Measurements from ENCODE around the gene VPS41. TPM values are rescaled to one million over a fixed set of nuclear protein-coding genes. Genes with fewer than 3 reads are reported as not detected.

The VPS41 gene
- total and polyA plus RNA-seq, 4 donors = 71.1 to 97.3 (median 90.4) TPM

DNA sequence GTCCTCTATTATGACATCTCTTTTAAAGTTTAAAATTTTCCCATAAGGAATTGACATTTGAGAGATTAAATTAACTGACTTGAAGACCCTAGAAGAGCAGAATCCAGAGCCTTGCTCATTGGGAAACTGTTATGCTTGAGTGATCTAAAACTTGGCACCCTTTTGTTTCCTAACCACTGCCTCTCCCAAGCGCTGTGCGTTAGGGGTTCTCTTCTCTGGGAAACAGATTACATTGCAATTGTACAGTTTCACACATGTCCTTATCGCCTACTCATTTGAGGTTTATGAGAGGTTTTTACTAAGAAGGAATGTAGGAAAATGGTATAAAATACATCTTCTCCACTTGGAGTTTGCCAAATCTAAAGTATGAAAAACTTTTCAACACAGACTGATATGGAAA lies 151.1 kb downstream of the VPS41 start:
- no peaks in the 10 kb centered on the region for H3K9me3 ChIP-seq (ENCODE audit: control insufficient read depth, insufficient read depth, low read length)
- no peak for DNase-seq (ENCODE audit: low read depth in 4 of 6, low spot score in 6 of 6)
- no peak overlapping the region for H3K27ac ChIP-seq (ENCODE audit: low read depth, low read length)
- no peaks in the 10 kb centered on the region for H3K36me3 ChIP-seq (ENCODE audit: control insufficient read depth, insufficient read depth, low read length)
- WGBS (ENCODE audit: insufficient coverage) = no CpG with 5 or more reads among the region's 3 CpGs
- no peak overlapping the region for H3K4me3 ChIP-seq (ENCODE audit: low read depth, low read length)
- no peaks in the 10 kb centered on the region for H3K4me1 ChIP-seq (ENCODE audit: control insufficient read depth, insufficient read depth, low read length)
- no peaks in the 10 kb centered on the region for H3K27me3 ChIP-seq (ENCODE audit: control insufficient read depth, insufficient read depth, low read length)

DNA sequence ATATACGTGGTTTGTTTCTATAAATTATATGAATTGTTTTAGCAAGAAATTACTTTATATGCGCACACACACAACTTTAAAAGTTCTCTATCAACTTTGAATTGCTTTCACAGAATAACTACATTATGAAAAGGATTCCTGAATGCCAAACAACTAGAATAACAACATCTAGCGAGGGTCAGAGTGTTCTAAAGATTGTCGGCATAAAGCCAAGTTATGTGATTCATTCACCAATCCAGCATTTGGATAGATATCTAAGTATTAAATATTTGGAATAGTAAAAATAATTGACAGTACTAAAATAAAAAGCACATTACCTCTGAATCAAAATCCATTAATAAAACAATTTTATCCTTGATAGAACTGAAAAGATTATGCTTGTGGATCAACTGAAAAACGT lies 152.5 kb downstream of the VPS41 start:
- no peak for DNase-seq (ENCODE audit: low read depth in 4 of 6, low spot score in 6 of 6)
- no peak overlapping the region for H3K27ac ChIP-seq (ENCODE audit: low read depth, low read length)
- WGBS (ENCODE audit: insufficient coverage) = no CpG with 5 or more reads among the region's 5 CpGs
- no peaks in the 10 kb centered on the region for H3K9me3 ChIP-seq (ENCODE audit: control insufficient read depth, insufficient read depth, low read length)
- H3K4me1 ChIP-seq (ENCODE audit: control insufficient read depth, insufficient read depth, low read length) = no peaks in the 10 kb centered on the region
- H3K36me3 ChIP-seq (ENCODE audit: control insufficient read depth, insufficient read depth, low read length) = no peaks in the 10 kb centered on the region
- no peaks in the 10 kb centered on the region for H3K27me3 ChIP-seq (ENCODE audit: control insufficient read depth, insufficient read depth, low read length)
- no peak overlapping the region for H3K4me3 ChIP-seq (ENCODE audit: low read depth, low read length)

DNA sequence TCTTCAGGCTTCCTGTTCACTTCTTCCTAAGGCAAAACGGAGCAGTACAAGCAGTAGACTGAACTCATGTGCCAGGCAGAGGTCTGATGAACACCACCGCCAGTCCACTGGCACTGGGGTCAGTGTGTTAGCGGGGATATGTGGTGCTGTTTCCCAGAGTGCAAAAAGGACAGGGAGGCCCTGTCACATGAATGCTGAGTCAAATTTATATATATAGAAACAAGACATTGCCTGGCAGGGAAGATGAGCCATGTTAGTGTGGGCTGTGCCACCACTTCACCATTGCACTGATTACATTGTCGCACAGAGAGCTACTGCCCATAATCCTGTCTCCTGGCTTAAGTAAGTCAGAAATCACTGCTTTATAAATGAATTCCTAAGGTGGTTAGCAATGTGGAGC lies 155.6 kb downstream of the VPS41 start:
- H3K9me3 ChIP-seq (ENCODE audit: control insufficient read depth, insufficient read depth, low read length) = no peaks in the 10 kb centered on the region
- H3K4me1 ChIP-seq (ENCODE audit: control insufficient read depth, insufficient read depth, low read length) = no peaks in the 10 kb centered on the region
- no peaks in the 10 kb centered on the region for H3K27me3 ChIP-seq (ENCODE audit: control insufficient read depth, insufficient read depth, low read length)
- H3K4me3 ChIP-seq (ENCODE audit: low read depth, low read length) = no peak overlapping the region
- no peaks in the 10 kb centered on the region for H3K36me3 ChIP-seq (ENCODE audit: control insufficient read depth, insufficient read depth, low read length)
- no peak for DNase-seq (ENCODE audit: low read depth in 4 of 6, low spot score in 6 of 6)
- 50% methylated on average over 1 of the region's 4 CpGs for WGBS (ENCODE audit: insufficient coverage)
- no peak overlapping the region for H3K27ac ChIP-seq (ENCODE audit: low read depth, low read length)

DNA sequence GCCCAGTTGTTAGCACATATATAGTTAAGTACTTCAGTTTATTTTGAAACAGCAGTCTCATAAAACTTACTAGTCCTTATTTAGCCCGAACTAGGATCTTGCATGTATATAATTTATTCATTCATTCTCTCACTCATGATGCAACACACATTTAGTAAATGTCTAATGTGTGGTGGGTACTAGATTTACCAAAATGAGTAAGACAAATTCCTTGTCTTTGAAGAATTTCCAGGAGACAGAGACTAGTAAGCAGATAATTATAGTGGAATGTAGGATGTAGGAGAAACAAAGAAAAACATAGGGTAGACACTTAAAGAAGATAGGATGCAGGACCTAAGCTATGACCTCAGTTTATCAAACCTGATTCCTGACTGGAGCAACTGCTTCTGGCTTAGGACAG lies 157.6 kb downstream of the VPS41 start:
- DNase-seq (ENCODE audit: low read depth in 4 of 6, low spot score in 6 of 6) = no peak
- Histone ChIP-seq H3K27ac (ENCODE audit: low read depth, low read length) (no peak overlapping the region), H3K27me3 (ENCODE audit: control insufficient read depth, insufficient read depth, low read length) (no peaks in the 10 kb centered on the region), H3K36me3 (ENCODE audit: control insufficient read depth, insufficient read depth, low read length) (peaks cover 2% of the 10 kb centered on the region), H3K9me3 (ENCODE audit: control insufficient read depth, insufficient read depth, low read length) (no peaks in the 10 kb centered on the region), H3K4me1 (ENCODE audit: control insufficient read depth, insufficient read depth, low read length) (no peaks in the 10 kb centered on the region), H3K4me3 (ENCODE audit: low read depth, low read length) (no peak overlapping the region)
- WGBS (ENCODE audit: insufficient coverage) = no CpG with 5 or more reads among the region's 1 CpG

DNA sequence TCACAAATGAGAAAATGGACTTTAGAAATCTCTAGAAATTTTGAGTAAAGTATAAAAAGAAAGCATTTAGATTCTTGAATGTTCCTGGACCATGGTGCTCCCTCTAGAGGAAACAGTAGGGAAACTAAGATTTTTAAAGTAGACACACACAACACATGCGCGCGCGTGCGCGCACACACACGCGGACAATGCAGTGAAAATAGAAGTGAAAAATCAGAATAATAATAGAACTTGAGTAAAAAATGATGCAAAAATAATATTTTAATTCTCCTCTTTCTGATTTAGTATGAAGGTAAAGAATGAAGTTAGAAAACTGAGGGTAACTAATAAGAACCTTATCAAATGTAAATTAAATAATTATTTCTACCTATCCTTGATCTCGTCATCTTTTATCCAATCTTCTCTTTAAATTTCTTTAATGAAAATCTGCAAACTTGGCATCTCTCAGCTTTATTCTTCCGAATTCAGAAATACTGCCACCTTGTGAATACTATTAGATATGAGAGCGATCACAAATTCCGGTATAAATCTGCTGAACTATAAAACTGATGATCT lies 160.9 kb downstream of the VPS41 start:
- H3K27ac ChIP-seq (ENCODE audit: low read depth, low read length) = no peak overlapping the region
- H3K36me3 ChIP-seq (ENCODE audit: control insufficient read depth, insufficient read depth, low read length) = peaks cover 2% of the 10 kb centered on the region
- no peaks in the 10 kb centered on the region for H3K4me1 ChIP-seq (ENCODE audit: control insufficient read depth, insufficient read depth, low read length)
- H3K27me3 ChIP-seq (ENCODE audit: control insufficient read depth, insufficient read depth, low read length) = no peaks in the 10 kb centered on the region
- DNase-seq (ENCODE audit: low read depth in 4 of 6, low spot score in 6 of 6) = peak in 3 of 6 donors; percentile 9 to 76 (median 41)
- H3K4me3 ChIP-seq (ENCODE audit: low read depth, low read length) = no peak overlapping the region
- WGBS (ENCODE audit: insufficient coverage) = 80% methylated on average over 1 of the region's 12 CpGs
- H3K9me3 ChIP-seq (ENCODE audit: control insufficient read depth, insufficient read depth, low read length) = no peaks in the 10 kb centered on the region

DNA sequence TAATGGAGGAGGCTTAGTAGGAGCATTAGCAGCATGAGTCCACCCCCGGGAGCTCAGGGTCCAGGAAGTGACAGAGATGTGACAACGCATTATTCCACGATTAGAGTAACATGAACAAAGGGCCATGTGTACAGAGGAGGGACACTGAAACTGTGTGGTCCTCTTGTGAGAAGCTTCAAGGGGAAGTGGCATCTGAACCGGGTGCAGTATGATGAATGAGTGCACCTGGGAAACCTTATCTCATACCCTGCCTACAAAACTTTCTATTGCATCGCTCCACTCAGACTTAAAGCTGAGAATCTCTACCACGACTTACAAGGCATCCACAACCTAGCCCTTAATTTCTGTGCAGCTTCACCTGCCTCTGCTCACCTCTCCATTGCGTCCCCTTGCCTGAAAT lies 162.6 kb downstream of the VPS41 start:
- H3K4me1 ChIP-seq (ENCODE audit: control insufficient read depth, insufficient read depth, low read length) = no peaks in the 10 kb centered on the region
- WGBS (ENCODE audit: insufficient coverage) = 93% methylated on average over 4 of the region's 7 CpGs
- no peaks in the 10 kb centered on the region for H3K27me3 ChIP-seq (ENCODE audit: control insufficient read depth, insufficient read depth, low read length)
- no peak overlapping the region for H3K4me3 ChIP-seq (ENCODE audit: low read depth, low read length)
- no peak for DNase-seq (ENCODE audit: low read depth in 4 of 6, low spot score in 6 of 6)
- peaks cover 2% of the 10 kb centered on the region for H3K36me3 ChIP-seq (ENCODE audit: control insufficient read depth, insufficient read depth, low read length)
- no peak overlapping the region for H3K27ac ChIP-seq (ENCODE audit: low read depth, low read length)
- no peaks in the 10 kb centered on the region for H3K9me3 ChIP-seq (ENCODE audit: control insufficient read depth, insufficient read depth, low read length)

DNA sequence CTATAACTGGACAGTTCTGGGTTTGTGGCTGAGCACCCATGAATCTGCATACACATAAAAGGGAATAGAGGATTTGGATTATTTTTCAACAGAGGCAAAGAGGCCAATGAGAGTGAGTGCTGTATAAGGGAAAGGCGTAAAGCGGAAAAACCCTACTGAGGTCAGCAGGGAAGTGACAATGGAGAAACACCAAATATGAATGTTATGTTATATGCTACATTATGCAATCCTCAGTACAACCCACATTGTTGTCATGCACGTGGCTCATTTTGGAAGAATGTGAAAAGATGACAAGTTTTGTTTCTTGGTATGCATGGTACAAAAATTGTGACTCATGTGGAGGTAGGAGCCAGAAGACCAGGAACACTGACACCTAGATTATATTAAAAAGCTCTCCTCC lies 164.2 kb downstream of the VPS41 start:
- no peak for DNase-seq (ENCODE audit: low read depth in 4 of 6, low spot score in 6 of 6)
- H3K4me3 ChIP-seq (ENCODE audit: low read depth, low read length) = no peak overlapping the region
- peaks cover 2% of the 10 kb centered on the region for H3K36me3 ChIP-seq (ENCODE audit: control insufficient read depth, insufficient read depth, low read length)
- no peaks in the 10 kb centered on the region for H3K9me3 ChIP-seq (ENCODE audit: control insufficient read depth, insufficient read depth, low read length)
- no peak overlapping the region for H3K27ac ChIP-seq (ENCODE audit: low read depth, low read length)
- WGBS (ENCODE audit: insufficient coverage) = no CpG with 5 or more reads among the region's 3 CpGs
- H3K27me3 ChIP-seq (ENCODE audit: control insufficient read depth, insufficient read depth, low read length) = no peaks in the 10 kb centered on the region
- H3K4me1 ChIP-seq (ENCODE audit: control insufficient read depth, insufficient read depth, low read length) = no peaks in the 10 kb centered on the region

DNA sequence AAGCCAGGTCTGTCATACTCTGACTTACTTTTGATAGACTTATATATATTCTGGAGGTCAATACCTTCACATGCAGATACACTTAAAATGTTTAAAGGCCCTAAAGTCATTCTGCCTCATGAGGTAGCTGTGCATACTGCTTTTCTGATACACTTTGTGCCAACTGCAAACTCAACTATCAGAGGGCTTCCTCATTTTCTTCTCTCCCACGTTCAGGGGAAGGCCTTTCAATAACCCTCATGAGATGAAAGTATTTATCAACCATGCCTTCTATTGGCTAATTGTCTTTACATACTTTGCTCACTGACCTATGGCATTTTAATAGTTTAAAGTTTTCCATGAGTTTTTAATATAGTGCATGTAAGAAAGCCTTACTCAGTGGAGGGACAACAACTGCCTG lies 165.1 kb downstream of the VPS41 start:
- H3K4me3 ChIP-seq (ENCODE audit: low read depth, low read length) = no peak overlapping the region
- H3K4me1 ChIP-seq (ENCODE audit: control insufficient read depth, insufficient read depth, low read length) = no peaks in the 10 kb centered on the region
- no peak overlapping the region for H3K27ac ChIP-seq (ENCODE audit: low read depth, low read length)
- H3K27me3 ChIP-seq (ENCODE audit: control insufficient read depth, insufficient read depth, low read length) = no peaks in the 10 kb centered on the region
- H3K36me3 ChIP-seq (ENCODE audit: control insufficient read depth, insufficient read depth, low read length) = peaks cover 2% of the 10 kb centered on the region
- H3K9me3 ChIP-seq (ENCODE audit: control insufficient read depth, insufficient read depth, low read length) = no peaks in the 10 kb centered on the region
- DNase-seq (ENCODE audit: low read depth in 4 of 6, low spot score in 6 of 6) = no peak
- WGBS (ENCODE audit: insufficient coverage) = no CpG with 5 or more reads among the region's 1 CpG

DNA sequence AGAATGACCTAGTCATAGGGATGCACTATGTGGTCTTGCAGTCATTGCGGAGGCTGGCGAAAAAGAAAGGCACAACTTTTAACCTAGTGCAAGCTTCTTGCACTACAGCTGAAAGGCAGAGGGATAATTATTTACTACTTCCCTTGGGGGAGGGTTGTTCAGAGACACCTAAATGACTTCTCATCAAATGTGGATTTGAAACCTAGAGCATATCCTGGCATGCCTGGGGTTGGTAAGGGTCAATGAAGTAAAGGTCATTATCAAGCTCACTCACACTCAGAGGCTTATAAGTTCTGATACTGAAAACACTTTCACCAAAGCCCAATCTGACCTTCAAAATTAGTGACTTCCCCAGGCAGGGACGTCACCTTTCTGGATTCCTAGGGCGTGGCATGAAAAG lies 168.9 kb downstream of the VPS41 start:
- DNase-seq (ENCODE audit: low read depth in 4 of 6, low spot score in 6 of 6) = no peak
- WGBS (ENCODE audit: insufficient coverage) = 95% methylated on average over 2 of the region's 4 CpGs
- no peaks in the 10 kb centered on the region for H3K4me1 ChIP-seq (ENCODE audit: control insufficient read depth, insufficient read depth, low read length)
- no peak overlapping the region for H3K4me3 ChIP-seq (ENCODE audit: low read depth, low read length)
- H3K27ac ChIP-seq (ENCODE audit: low read depth, low read length) = no peak overlapping the region
- no peaks in the 10 kb centered on the region for H3K36me3 ChIP-seq (ENCODE audit: control insufficient read depth, insufficient read depth, low read length)
- no peaks in the 10 kb centered on the region for H3K9me3 ChIP-seq (ENCODE audit: control insufficient read depth, insufficient read depth, low read length)
- no peaks in the 10 kb centered on the region for H3K27me3 ChIP-seq (ENCODE audit: control insufficient read depth, insufficient read depth, low read length)

DNA sequence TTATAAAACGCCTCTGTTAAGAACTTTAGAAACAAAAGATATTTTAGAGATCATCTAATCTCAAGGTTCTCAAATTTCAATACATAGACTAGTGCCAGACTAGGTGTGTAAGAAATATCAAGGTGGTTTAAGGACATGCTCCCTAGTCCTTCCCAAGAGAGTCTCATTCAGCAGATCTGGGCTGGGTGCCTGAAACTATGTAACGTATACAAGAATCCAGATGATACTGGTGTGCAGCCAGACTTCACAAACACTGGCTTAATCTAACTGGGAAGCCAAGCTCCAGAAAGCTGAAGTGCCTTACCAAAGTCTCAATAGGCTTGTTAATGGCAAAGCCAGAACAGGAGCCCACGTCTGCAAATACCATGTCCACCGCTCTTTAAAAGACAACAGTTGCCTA lies 172.9 kb downstream of the VPS41 start:
- Histone ChIP-seq H3K36me3 (ENCODE audit: control insufficient read depth, insufficient read depth, low read length) (no peaks in the 10 kb centered on the region), H3K27me3 (ENCODE audit: control insufficient read depth, insufficient read depth, low read length) (no peaks in the 10 kb centered on the region), H3K9me3 (ENCODE audit: control insufficient read depth, insufficient read depth, low read length) (no peaks in the 10 kb centered on the region), H3K4me3 (ENCODE audit: low read depth, low read length) (no peak overlapping the region), H3K27ac (ENCODE audit: low read depth, low read length) (no peak overlapping the region), H3K4me1 (ENCODE audit: control insufficient read depth, insufficient read depth, low read length) (no peaks in the 10 kb centered on the region)
- WGBS (ENCODE audit: insufficient coverage) = 51% methylated on average over 3 of the region's 4 CpGs
- peak in 1 of 6 donors; percentile 18 for DNase-seq (ENCODE audit: low read depth in 4 of 6, low spot score in 6 of 6)
